ENCODE results near the gene PRKAG2. TPM values are rescaled to one million over a fixed set of nuclear protein-coding genes. Genes with fewer than 3 reads are reported as not detected.

The PRKAG2 gene
- polyA plus RNA-seq, 1 of the 3 experiments (the other 2 are of a cell fraction) = 51.6 TPM

DNA sequence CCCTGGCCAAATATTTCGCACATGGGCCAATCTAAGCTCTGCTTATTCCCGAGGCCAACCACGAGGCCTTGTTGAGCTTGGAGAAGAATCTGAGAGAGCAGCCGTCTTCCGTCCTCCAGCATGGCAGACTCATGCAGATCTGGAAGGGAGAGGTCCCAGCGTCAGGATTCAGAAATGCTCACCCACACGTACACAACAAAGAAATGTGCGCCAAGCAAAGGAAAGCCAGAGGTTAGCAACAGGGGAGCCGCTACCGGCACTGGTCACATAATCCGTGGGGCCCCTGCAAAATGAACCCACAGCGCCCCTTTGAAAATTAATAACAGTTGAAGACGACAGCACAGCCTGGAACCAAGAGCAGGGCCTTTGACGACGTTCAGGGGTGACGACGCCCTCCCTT, 25.4 kb upstream of the PRKAG2 start:
- WGBS (ENCODE audit: low lambda C conversion rate) = 72% methylated on average over 16 of the region's 17 CpGs
- no peak overlapping the region for H3K4me2 ChIP-seq
- peaks cover 0 to 3% of the 10 kb centered on the region in 2 experiments; a peak in 1 of 4 replicates for H3K4me1 ChIP-seq (ENCODE audit: control insufficient read depth in 1 of 2, insufficient read depth in 2 of 2, low read depth in 1 of 2, low read length in 1 of 2)
- TF ChIP-seq JUND (IDR thresholded peaks at IDR 0.05) = no peak
- TF ChIP-seq TEAD4 (IDR thresholded peaks at IDR 0.05; ENCODE audit: borderline replicate concordance, insufficient read depth) = no peak
- TF ChIP-seq CHD2 (IDR thresholded peaks at IDR 0.05; ENCODE audit: low read length, partially characterized antibody) = no peak
- TF ChIP-seq GATA2 (CRISPR knock-in tag; IDR thresholded peaks at IDR 0.05) = no peak
- TF ChIP-seq FOXJ3 (CRISPR knock-in tag; IDR thresholded peaks at IDR 0.05) = no peak
- TF ChIP-seq, protein P1, sequence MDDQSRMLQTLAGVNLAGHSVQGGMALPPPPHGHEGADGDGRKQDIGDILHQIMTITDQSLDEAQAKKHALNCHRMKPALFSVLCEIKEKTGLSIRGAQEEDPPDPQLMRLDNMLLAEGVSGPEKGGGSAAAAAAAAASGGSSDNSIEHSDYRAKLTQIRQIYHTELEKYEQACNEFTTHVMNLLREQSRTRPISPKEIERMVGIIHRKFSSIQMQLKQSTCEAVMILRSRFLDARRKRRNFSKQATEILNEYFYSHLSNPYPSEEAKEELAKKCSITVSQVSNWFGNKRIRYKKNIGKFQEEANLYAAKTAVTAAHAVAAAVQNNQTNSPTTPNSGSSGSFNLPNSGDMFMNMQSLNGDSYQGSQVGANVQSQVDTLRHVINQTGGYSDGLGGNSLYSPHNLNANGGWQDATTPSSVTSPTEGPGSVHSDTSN (IDR thresholded peaks at IDR 0.05) = no peak
- no peak for TF ChIP-seq GABPA (IDR thresholded peaks at IDR 0.05; ENCODE audit: low read depth)
- no peak for TF ChIP-seq TAF1 (IDR thresholded peaks at IDR 0.05; ENCODE audit: borderline replicate concordance, low read depth, low read length)
- TF ChIP-seq FOSL2 (IDR thresholded peaks at IDR 0.05; ENCODE audit: borderline replicate concordance, low read depth) = no peak
- no peak for TF ChIP-seq TCF12 (IDR thresholded peaks at IDR 0.05)
- TF ChIP-seq, protein P2, sequence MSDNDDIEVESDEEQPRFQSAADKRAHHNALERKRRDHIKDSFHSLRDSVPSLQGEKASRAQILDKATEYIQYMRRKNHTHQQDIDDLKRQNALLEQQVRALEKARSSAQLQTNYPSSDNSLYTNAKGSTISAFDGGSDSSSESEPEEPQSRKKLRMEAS (IDR thresholded peaks at IDR 0.05; ENCODE audit: low read depth) = no peak
- TF ChIP-seq RCOR1 (IDR thresholded peaks at IDR 0.05; ENCODE audit: low read length) = no peak
- TF ChIP-seq ELF1 (IDR thresholded peaks at IDR 0.05) = no peak
- TF ChIP-seq SMC3 (IDR thresholded peaks at IDR 0.05; ENCODE audit: low read depth, low read length) = no peak
- no peak for TF ChIP-seq POLR2AphosphoS5 (IDR thresholded peaks at IDR 0.05; ENCODE audit: low read depth, low read length)
- no peak for TF ChIP-seq RXRA (IDR thresholded peaks at IDR 0.05; ENCODE audit: borderline replicate concordance, low read depth)
- TF ChIP-seq, protein P3, sequence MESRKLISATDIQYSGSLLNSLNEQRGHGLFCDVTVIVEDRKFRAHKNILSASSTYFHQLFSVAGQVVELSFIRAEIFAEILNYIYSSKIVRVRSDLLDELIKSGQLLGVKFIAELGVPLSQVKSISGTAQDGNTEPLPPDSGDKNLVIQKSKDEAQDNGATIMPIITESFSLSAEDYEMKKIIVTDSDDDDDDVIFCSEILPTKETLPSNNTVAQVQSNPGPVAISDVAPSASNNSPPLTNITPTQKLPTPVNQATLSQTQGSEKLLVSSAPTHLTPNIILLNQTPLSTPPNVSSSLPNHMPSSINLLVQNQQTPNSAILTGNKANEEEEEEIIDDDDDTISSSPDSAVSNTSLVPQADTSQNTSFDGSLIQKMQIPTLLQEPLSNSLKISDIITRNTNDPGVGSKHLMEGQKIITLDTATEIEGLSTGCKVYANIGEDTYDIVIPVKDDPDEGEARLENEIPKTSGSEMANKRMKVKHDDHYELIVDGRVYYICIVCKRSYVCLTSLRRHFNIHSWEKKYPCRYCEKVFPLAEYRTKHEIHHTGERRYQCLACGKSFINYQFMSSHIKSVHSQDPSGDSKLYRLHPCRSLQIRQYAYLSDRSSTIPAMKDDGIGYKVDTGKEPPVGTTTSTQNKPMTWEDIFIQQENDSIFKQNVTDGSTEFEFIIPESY (IDR thresholded peaks at IDR 0.05; ENCODE audit: borderline replicate concordance, low read depth) = no peak
- TF ChIP-seq, protein P4, sequence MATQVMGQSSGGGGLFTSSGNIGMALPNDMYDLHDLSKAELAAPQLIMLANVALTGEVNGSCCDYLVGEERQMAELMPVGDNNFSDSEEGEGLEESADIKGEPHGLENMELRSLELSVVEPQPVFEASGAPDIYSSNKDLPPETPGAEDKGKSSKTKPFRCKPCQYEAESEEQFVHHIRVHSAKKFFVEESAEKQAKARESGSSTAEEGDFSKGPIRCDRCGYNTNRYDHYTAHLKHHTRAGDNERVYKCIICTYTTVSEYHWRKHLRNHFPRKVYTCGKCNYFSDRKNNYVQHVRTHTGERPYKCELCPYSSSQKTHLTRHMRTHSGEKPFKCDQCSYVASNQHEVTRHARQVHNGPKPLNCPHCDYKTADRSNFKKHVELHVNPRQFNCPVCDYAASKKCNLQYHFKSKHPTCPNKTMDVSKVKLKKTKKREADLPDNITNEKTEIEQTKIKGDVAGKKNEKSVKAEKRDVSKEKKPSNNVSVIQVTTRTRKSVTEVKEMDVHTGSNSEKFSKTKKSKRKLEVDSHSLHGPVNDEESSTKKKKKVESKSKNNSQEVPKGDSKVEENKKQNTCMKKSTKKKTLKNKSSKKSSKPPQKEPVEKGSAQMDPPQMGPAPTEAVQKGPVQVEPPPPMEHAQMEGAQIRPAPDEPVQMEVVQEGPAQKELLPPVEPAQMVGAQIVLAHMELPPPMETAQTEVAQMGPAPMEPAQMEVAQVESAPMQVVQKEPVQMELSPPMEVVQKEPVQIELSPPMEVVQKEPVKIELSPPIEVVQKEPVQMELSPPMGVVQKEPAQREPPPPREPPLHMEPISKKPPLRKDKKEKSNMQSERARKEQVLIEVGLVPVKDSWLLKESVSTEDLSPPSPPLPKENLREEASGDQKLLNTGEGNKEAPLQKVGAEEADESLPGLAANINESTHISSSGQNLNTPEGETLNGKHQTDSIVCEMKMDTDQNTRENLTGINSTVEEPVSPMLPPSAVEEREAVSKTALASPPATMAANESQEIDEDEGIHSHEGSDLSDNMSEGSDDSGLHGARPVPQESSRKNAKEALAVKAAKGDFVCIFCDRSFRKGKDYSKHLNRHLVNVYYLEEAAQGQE (IDR thresholded peaks at IDR 0.05; ENCODE audit: low read depth, low read length) = no peak
- no peak for TF ChIP-seq NFIC (IDR thresholded peaks at IDR 0.05; ENCODE audit: borderline replicate concordance)
- no peaks in the 10 kb centered on the region for H3K9me2 ChIP-seq
- H3K27ac ChIP-seq (ENCODE audit: low read depth in 2 of 2, low read length in 1 of 2) = no peak overlapping the region
- ChIA-PET POLR2A (no interaction called here), CTCF (interaction anchor here (1.0 to 3.7 kb wide), 3 partner anchors 12 to 143 kb away, joined by 3 to 13 read pairs (median 3); no protein-coding TSS in a partner anchor)
- no peaks in the 10 kb centered on the region for H3F3A ChIP-seq (replicated peaks; ENCODE audit: insufficient read depth)
- no peaks in the 10 kb centered on the region for H4K20me1 ChIP-seq (ENCODE audit: insufficient read depth)
- H3K27me3 ChIP-seq (ENCODE audit: insufficient read depth) = peaks cover 19% of the 10 kb centered on the region; the same call in 1 of the 2 replicates
- H3K79me2 ChIP-seq (ENCODE audit: insufficient read depth) = no peaks in the 10 kb centered on the region
- no peak overlapping the region for H3K9ac ChIP-seq
- no peak for DNase-seq
- no peak overlapping the region for H2AFZ ChIP-seq (ENCODE audit: low read depth)
- no peak overlapping the region for H3K4me3 ChIP-seq (ENCODE audit: low read depth in 2 of 2, low read length in 1 of 2)
- H3K36me3 ChIP-seq (replicated peaks in 1 of 2; ENCODE audit: control insufficient read depth in 1 of 2, insufficient read depth in 2 of 2, low read length in 1 of 2) = no peaks in the 10 kb centered on the region
- H3K9me3 ChIP-seq = 0 out of 2 replicates have a peak, but pooled peaks cover 5% of the 10 kb centered on the region
